Activated T-cell treated with anti-CD3 and anti-CD28 coated beads, Interleukin-2, amount 50 U/mL, for 48 hours (primary cell): Measurements from ENCODE around the gene IQCM.
"Not testable (repeated sequence)": the region's sequence is repeated elsewhere in the genome, so short reads cannot be mapped to it uniquely, and the experiment has no call there.

Experiments used
- DNase-seq, 2 experiments: peaks; one replicate each; pipeline ENCODE4 v3.0.0-alpha.2; 2020

Gene IQCM

GRCh38 chr4:149426461-149426860, 389.2 kb downstream of the IQCM start:
- no peak for DNase-seq

- no peak for DNase-seq
Observed at GRCh38 chr4:149409555-149409962, 406.1 kb downstream of the IQCM start.

- DNase-seq = no peak
Observed at GRCh38 chr4:149409146-149409545, 406.5 kb downstream of the IQCM start.

- no peak for DNase-seq
Observed at GRCh38 chr4:149404143-149404542, 411.5 kb downstream of the IQCM start.

GRCh38 chr4:149403081-149403480, 412.6 kb downstream of the IQCM start:
- no peak for DNase-seq

GRCh38 chr4:149398993-149399392, 416.6 kb downstream of the IQCM start:
- DNase-seq = no peak

GRCh38 chr4:149370785-149371420, 444.7 kb downstream of the IQCM start:
- no peak for DNase-seq

- no peak for DNase-seq
Observed at GRCh38 chr4:149370002-149370401, 445.6 kb downstream of the IQCM start.

GRCh38 chr4:149353241-149353640, 462.4 kb downstream of the IQCM start:
- no peak for DNase-seq

- DNase-seq = no peak
Observed at GRCh38 chr4:149349541-149349940, 466.1 kb downstream of the IQCM start.

GRCh38 chr4:149347139-149347538, 468.5 kb downstream of the IQCM start:
- no peak for DNase-seq

- DNase-seq = no peak
Observed at GRCh38 chr4:149345424-149345823, 470.2 kb downstream of the IQCM start.

GRCh38 chr4:149344436-149344835, 471.2 kb downstream of the IQCM start:
- DNase-seq = no peak

GRCh38 chr4:149343614-149344013, 472.0 kb downstream of the IQCM start:
- DNase-seq = no peak

- not testable (repeated sequence) for DNase-seq
Observed at GRCh38 chr4:149341117-149341516, 474.5 kb downstream of the IQCM start.

GRCh38 chr4:149328161-149328560, 487.5 kb downstream of the IQCM start:
- DNase-seq = no peak

- DNase-seq = no peak
Observed at GRCh38 chr4:149322203-149322602, 493.4 kb downstream of the IQCM start.

GRCh38 chr4:149321438-149321837, 494.2 kb downstream of the IQCM start:
- no peak for DNase-seq

GRCh38 chr4:149311076-149311475, 504.6 kb downstream of the IQCM start:
- no peak for DNase-seq

- no peak for DNase-seq
Observed at GRCh38 chr4:149306537-149306936, 509.1 kb downstream of the IQCM start.
